ENCODE results near the gene ARHGAP44. TPM values are rescaled to one million over a fixed set of nuclear protein-coding genes. Genes with fewer than 3 reads are reported as not detected.
A peak's percentile ranks its signal among the peaks of the same experiment; 100 is the strongest.

ARHGAP44 gene
- total RNA-seq, 1 donor, result 2.3 TPM

DNA sequence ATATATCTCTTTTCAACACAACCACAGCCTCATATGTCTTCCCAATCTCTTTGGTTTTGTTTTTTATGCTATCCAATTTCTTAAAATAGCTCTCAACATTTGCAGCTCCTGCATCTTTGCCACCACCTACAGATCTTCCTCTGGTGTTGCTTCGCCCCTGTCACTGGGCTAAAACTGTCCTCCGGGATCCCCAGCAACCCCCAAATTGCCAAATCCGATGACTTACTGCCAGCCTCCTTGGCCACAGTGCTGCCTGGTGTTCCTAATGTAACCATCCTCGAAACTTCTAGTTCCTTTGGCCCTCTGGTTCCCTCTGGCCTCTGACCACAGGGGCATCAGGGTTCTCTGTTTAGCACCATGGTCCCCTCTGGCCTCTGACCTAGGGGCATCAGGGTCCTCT lies 157.7 kb downstream of the ARHGAP44 start:
- DNase-seq (ENCODE audit: low read depth), result no peak
- TF ChIP-seq, protein P1, sequence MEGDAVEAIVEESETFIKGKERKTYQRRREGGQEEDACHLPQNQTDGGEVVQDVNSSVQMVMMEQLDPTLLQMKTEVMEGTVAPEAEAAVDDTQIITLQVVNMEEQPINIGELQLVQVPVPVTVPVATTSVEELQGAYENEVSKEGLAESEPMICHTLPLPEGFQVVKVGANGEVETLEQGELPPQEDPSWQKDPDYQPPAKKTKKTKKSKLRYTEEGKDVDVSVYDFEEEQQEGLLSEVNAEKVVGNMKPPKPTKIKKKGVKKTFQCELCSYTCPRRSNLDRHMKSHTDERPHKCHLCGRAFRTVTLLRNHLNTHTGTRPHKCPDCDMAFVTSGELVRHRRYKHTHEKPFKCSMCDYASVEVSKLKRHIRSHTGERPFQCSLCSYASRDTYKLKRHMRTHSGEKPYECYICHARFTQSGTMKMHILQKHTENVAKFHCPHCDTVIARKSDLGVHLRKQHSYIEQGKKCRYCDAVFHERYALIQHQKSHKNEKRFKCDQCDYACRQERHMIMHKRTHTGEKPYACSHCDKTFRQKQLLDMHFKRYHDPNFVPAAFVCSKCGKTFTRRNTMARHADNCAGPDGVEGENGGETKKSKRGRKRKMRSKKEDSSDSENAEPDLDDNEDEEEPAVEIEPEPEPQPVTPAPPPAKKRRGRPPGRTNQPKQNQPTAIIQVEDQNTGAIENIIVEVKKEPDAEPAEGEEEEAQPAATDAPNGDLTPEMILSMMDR (IDR thresholded peaks at IDR 0.05; ENCODE audit: insufficient read depth, low read length), result no peak
- H3K4me3 ChIP-seq (ENCODE audit: low read depth, low read length), result no peak overlapping the region

DNA sequence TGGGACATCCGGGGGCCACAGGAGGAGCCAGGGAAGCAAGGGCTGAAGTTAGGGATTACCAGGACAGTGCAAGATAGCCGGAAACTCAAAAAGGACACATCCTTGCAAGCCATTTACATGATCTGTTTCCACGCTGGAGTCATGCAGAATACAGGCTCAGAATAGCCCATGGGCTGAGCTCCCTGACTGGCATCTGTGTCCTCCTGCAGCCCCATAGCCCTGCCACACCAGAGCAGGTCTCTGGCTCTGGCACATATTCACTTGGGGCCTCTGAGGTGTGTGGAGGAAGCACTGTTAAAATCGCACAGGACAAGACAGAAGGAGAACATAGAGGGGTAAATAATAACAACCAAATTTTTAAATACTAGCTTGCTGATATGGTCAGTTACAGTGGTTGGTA lies 162.7 kb downstream of the ARHGAP44 start:
- TF ChIP-seq, protein P1 (IDR thresholded peaks at IDR 0.05; ENCODE audit: insufficient read depth, low read length), result no peak
- H3K4me3 ChIP-seq (ENCODE audit: low read depth, low read length), result no peak overlapping the region
- DNase-seq (ENCODE audit: low read depth), result no peak

DNA sequence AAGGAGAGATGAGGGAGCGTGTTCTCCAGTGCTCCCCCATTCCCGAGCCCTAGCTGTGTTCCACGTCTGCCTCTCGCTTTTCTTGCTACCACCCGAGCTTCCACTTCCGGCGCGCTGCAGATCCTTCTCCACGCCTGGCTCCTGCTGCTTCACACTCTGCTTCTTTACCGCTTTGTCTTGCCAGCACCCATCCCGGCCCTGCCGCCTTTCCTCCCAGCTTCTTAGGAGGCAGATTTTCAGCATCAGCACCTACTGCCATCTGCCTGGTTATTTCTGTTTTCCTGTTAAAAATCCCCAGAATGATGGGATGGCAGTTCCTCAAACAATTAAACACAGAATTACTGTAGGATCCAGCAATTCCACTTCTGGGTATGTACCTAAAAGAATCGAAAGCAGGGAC lies 163.9 kb downstream of the ARHGAP44 start:
- TF ChIP-seq, protein P1 (IDR thresholded peaks at IDR 0.05; ENCODE audit: insufficient read depth, low read length), result no peak
- DNase-seq (ENCODE audit: low read depth), result no peak
- H3K4me3 ChIP-seq (ENCODE audit: low read depth, low read length), result no peak overlapping the region

DNA sequence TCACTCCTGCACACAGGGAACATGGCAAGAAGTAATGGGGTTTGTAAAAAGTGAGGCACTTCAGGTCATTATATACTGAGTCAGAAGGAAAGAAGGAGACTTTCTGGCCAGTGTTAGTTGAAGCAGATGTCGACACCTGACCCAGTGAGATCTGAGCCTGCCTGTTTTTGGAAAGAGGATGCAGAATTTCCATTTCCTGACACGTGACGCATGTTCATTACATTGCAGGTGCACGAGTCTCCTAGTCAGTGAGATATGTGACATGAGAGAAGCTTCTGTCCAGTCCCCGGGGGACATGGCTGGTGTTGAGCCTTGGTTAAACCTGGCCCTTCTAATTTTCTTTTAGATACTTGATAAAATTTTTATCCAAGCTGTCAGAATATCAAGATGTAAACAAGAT lies 166.2 kb downstream of the ARHGAP44 start:
- TF ChIP-seq, protein P1 (IDR thresholded peaks at IDR 0.05; ENCODE audit: insufficient read depth, low read length), result no peak
- no peak for DNase-seq (ENCODE audit: low read depth)
- no peak overlapping the region for H3K4me3 ChIP-seq (ENCODE audit: low read depth, low read length)

DNA sequence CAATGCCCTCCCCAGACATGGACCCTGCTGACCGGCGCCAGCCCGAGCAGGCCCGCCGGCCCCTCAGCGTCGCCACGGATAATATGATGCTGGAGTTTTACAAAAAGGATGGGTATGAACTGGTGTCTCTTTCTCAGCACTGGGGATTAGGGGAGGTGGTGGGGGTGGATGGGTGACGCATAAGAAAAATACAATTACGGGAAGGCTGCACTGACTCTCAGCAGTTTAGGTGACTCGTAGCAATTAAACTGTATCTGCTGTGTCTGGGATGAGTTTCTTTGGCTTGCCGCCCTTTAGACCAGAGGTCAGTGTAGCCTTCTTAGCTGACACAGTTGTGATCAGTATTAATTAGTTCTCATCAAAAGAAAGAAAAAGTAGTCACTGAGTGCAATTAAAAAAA lies 169.5 kb downstream of the ARHGAP44 start:
- DNase-seq (ENCODE audit: low read depth), result no peak
- no peak overlapping the region for H3K4me3 ChIP-seq (ENCODE audit: low read depth, low read length)
- TF ChIP-seq, protein P1 (IDR thresholded peaks at IDR 0.05; ENCODE audit: insufficient read depth, low read length), result no peak

DNA sequence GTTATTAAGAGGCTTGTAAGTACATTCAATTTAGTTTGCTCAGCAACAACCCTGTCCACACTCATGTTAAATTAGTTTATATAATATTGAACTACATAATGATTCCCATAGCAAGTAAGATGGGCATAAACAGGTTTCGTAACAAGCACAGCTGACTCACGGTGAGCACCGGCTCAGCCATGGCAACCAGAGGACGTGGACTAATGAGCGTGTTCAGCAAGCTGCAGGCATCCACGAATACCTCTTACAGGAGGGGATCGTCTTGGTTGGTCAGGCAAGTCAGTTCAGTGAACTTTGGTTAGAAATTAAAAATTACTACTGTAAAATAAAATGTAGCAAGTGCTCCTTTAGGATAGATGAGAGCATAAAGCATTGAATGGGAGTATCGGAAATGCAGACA lies 170.1 kb downstream of the ARHGAP44 start:
- H3K4me3 ChIP-seq (ENCODE audit: low read depth, low read length), result no peak overlapping the region
- TF ChIP-seq, protein P1 (IDR thresholded peaks at IDR 0.05; ENCODE audit: insufficient read depth, low read length), result no peak
- DNase-seq (ENCODE audit: low read depth), result peak; percentile 14

DNA sequence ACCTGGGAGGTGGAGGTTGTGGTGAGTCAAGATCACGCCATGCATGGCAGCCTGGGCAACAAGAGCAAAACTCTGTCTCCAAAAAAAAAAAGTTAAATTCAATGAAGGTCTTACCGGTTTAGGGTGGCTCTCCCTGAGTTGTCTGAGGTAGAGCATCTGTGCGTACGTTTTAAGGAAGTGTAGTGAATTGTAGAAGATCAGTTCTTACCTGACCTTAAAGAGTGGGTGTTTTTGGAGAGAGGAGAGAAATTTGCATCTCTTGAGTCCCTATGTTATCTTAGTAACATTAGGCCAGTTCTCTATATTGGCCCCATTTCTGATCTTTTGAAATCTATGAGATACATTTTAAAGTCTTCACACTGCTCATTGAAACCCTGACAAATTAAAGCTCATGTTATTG lies 172.4 kb downstream of the ARHGAP44 start:
- TF ChIP-seq, protein P1 (IDR thresholded peaks at IDR 0.05; ENCODE audit: insufficient read depth, low read length), result no peak
- H3K4me3 ChIP-seq (ENCODE audit: low read depth, low read length), result no peak overlapping the region
- DNase-seq (ENCODE audit: low read depth), result no peak
